SU-DHL-6 (cell line): ENCODE results near the gene SMCR8.

ENCODE experiments used
- EZH2phosphoT487 ChIP-seq: fragments of 200-600 bp; sonication (generic), shearing (Covaris generic); conservative IDR thresholded peaks from 2 replicates; pipeline ENCODE4 v1.6.1; 2018; ENCODE audit warnings: mild to moderate bottlenecking, antibody characterized with exemption, low read length, moderate library complexity, mixed read lengths
- TF ChIP-seq, protein P1 (sequence below): fragments of 200-600 bp; sonication (generic); IDR thresholded peaks from one replicate; pipeline ENCODE4 v1.5.1; 2017; ENCODE audit warnings: antibody characterized with exemption, mild to moderate bottlenecking, low read length, moderate library complexity; ENCODE audit not compliant: insufficient read depth, poor library complexity, severe bottlenecking

DNA sequence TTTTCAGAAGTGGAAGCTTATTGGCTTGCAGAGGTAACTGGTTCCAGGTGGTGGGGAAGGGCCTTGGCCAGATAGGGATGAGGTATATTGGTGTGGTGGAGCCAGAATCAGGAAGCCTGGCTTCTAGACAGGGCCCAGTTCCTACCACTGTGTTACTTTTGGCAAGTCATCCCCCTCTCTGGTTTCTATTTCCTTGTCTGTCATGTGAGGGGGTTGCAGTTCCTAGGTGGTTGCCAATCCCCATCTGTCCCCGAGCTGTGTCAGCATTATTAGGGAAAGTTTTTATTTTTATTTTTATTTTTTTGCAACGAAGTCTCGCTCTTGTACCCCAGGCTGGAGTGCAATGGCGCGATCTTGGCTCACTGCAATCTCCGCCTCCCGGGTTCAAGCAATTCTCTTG lies 3.0 kb downstream of the SMCR8 start:
- TF ChIP-seq, protein P1, sequence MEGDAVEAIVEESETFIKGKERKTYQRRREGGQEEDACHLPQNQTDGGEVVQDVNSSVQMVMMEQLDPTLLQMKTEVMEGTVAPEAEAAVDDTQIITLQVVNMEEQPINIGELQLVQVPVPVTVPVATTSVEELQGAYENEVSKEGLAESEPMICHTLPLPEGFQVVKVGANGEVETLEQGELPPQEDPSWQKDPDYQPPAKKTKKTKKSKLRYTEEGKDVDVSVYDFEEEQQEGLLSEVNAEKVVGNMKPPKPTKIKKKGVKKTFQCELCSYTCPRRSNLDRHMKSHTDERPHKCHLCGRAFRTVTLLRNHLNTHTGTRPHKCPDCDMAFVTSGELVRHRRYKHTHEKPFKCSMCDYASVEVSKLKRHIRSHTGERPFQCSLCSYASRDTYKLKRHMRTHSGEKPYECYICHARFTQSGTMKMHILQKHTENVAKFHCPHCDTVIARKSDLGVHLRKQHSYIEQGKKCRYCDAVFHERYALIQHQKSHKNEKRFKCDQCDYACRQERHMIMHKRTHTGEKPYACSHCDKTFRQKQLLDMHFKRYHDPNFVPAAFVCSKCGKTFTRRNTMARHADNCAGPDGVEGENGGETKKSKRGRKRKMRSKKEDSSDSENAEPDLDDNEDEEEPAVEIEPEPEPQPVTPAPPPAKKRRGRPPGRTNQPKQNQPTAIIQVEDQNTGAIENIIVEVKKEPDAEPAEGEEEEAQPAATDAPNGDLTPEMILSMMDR: no peak
- TF ChIP-seq EZH2phosphoT487: no peak
